22Rv1 (cell line): Measurements from ENCODE around the gene ITGBL1.

Experiments used
- ZFX ChIP-seq: fragments of 450-650 bp; IDR thresholded peaks from 2 replicates; pipeline ENCODE4 v1.6.1; 2017; ENCODE audit warnings: antibody characterized with exemption, borderline replicate concordance
- TF ChIP-seq, protein P1 (sequence below): fragments of 450-650 bp; IDR thresholded peaks from 2 replicates; pipeline ENCODE4 v1.5.1; 2017; ENCODE audit warnings: mild to moderate bottlenecking

DNA sequence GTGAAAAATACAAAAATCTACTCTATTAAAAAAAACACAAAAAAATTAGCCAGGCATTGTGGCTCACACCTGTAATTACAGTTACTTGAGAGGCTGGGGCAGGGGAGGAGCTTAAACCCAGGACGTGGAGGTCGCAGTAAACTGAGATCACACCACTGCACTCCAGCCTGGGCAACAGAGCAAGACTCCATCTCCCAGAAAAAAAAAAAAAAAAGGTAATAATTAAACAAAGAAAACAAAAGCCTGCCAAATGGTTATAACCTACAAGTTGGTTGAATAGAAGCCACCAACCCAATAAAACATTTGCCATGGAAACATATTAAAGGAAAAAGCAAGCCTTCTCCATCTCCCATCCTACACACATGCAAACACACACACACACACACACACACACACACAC is 255.2 kb downstream of the ITGBL1 start:
- TF ChIP-seq, protein P1, sequence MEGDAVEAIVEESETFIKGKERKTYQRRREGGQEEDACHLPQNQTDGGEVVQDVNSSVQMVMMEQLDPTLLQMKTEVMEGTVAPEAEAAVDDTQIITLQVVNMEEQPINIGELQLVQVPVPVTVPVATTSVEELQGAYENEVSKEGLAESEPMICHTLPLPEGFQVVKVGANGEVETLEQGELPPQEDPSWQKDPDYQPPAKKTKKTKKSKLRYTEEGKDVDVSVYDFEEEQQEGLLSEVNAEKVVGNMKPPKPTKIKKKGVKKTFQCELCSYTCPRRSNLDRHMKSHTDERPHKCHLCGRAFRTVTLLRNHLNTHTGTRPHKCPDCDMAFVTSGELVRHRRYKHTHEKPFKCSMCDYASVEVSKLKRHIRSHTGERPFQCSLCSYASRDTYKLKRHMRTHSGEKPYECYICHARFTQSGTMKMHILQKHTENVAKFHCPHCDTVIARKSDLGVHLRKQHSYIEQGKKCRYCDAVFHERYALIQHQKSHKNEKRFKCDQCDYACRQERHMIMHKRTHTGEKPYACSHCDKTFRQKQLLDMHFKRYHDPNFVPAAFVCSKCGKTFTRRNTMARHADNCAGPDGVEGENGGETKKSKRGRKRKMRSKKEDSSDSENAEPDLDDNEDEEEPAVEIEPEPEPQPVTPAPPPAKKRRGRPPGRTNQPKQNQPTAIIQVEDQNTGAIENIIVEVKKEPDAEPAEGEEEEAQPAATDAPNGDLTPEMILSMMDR: no peak
- no peak for TF ChIP-seq ZFX
